SK-N-MC (cell line): Measurements from ENCODE around the gene SGCE.

Source experiments
- EZH2 ChIP-seq: fragments of 200-600 bp; sonication (generic); IDR thresholded peaks from one replicate; pipeline ENCODE4 v1.6.1; 2017; ENCODE audit warnings: antibody characterized with exemption
- POLR2AphosphoS5 ChIP-seq: IDR thresholded peaks from 2 replicates; pipeline ENCODE4 v1.6.1; 2012; ENCODE audit warnings: mild to moderate bottlenecking, low read depth, low read length, borderline replicate concordance

- no peak for TF ChIP-seq POLR2AphosphoS5
- no peak for TF ChIP-seq EZH2
Observed at GRCh38 chr7:94591176-94591575, 64.8 kb downstream of the SGCE start.
